Activated naive CD4-positive, alpha-beta T cell treated with anti-CD3 and anti-CD28 coated beads for 36 hours (primary cell): Measurements from ENCODE around the gene LUZP1. TPM values are rescaled to one million over a fixed set of nuclear protein-coding genes. Genes with fewer than 3 reads are reported as not detected.

Source experiments
- CTCF ChIA-PET: fragments of 350-600 bp; sonication (Branson Sonifier 250); formaldehyde crosslinking; loops from one replicate; lab custom pipeline; 2021; ENCODE audit warnings: antibody characterized with exemption; lab: Charles Lee
- DNase-seq: peaks from one replicate; pipeline ENCODE4 v3.0.0-alpha.2; 2020
- H3K27ac Mint-ChIP-seq: one replicate; pipeline ENCODE4 v1.8.0; 2021; ENCODE audit warnings: mild to moderate bottlenecking, mixed read lengths
- H3K27me3 Mint-ChIP-seq: one replicate; pipeline ENCODE4 v1.8.0; 2021; ENCODE audit warnings: low read depth, mixed read lengths
- H3K36me3 Mint-ChIP-seq: one replicate; pipeline ENCODE4 v1.8.0; 2021; ENCODE audit warnings: low read depth, mixed read lengths
- H3K4me1 Mint-ChIP-seq: one replicate; pipeline ENCODE4 v1.8.0; 2021; ENCODE audit warnings: low read depth, mixed read lengths
- H3K4me3 Mint-ChIP-seq: one replicate; pipeline ENCODE4 v1.8.0; 2021; ENCODE audit warnings: mild to moderate bottlenecking, moderate library complexity, mixed read lengths
- H3K9me3 Mint-ChIP-seq: one replicate; pipeline ENCODE4 v1.8.0; 2021; ENCODE audit warnings: mixed read lengths
- intact Hi-C: fragments of 100-400 bp; cut with micrococcal nuclease; formaldehyde crosslinking; loops from one replicate; pipeline ENCODE4 v1.15.1; 2023
- total RNA-seq, 2 experiments: library from RNA; stranded (reverse); gene quantifications; one replicate each; pipeline ENCODE4 v1.2.3, GENCODE V29; 2021

LUZP1 gene
- total RNA-seq, 2 experiments from 2014 or later: 12.6 to 13.7 TPM

GRCh38 chr1:23148084-23148483 is 20.6 kb downstream of the LUZP1 start:
- Mint-ChIP-seq H3K9me3 (no peaks in the 10 kb centered on the region), H3K27ac (peak overlapping the region; percentile 71), H3K27me3 (no peaks in the 10 kb centered on the region), H3K4me1 (peaks cover 21% of the 10 kb centered on the region), H3K36me3 (no peaks in the 10 kb centered on the region), H3K4me3 (no peak overlapping the region)
- intact Hi-C loops: loop anchor here (2.0 to 5.0 kb wide), 3 partner anchors 21 to 46 kb away; partner anchors contain the start of gene LUZP1
- CTCF ChIA-PET: interaction anchor here (1.0 kb wide), 2 partner anchors 36 to 49 kb away, joined by 3 to 10 read pairs; no protein-coding TSS in a partner anchor
- no peak for DNase-seq

GRCh38 chr1:23140940-23141596 is 27.6 kb downstream of the LUZP1 start:
- Mint-ChIP-seq H3K27ac (no peak overlapping the region), H3K36me3 (no peaks in the 10 kb centered on the region), H3K9me3 (no peaks in the 10 kb centered on the region), H3K4me3 (no peak overlapping the region), H3K4me1 (peaks cover 2% of the 10 kb centered on the region), H3K27me3 (no peaks in the 10 kb centered on the region)
- DNase-seq: no peak
- CTCF ChIA-PET: interaction anchor here (0.5 kb wide), 1 partner anchor 399 kb away, joined by 3 read pairs; no protein-coding TSS in a partner anchor
- intact Hi-C loops: no loop called here

- Mint-ChIP-seq H3K36me3 (no peaks in the 10 kb centered on the region), H3K4me3 (no peak overlapping the region), H3K27me3 (no peaks in the 10 kb centered on the region), H3K9me3 (no peaks in the 10 kb centered on the region), H3K4me1 (peaks cover 8% of the 10 kb centered on the region), H3K27ac (no peak overlapping the region)
- DNase-seq: no peak
- CTCF ChIA-PET: no interaction called here
- intact Hi-C loops: no loop called here
These were observed 33.4 kb downstream of the LUZP1 start for GRCh38 chr1:23135268-23135667.

- no peaks in the 10 kb centered on the region for H3K27me3 Mint-ChIP-seq
- intact Hi-C loops: no loop called here
- no peaks in the 10 kb centered on the region for H3K9me3 Mint-ChIP-seq
- H3K4me1 Mint-ChIP-seq: peaks cover 7% of the 10 kb centered on the region
- H3K27ac Mint-ChIP-seq: no peak overlapping the region
- H3K36me3 Mint-ChIP-seq: no peaks in the 10 kb centered on the region
- CTCF ChIA-PET: interaction anchor here (0.6 to 3.9 kb wide), 2 partner anchors 35 to 61 kb away, joined by 4 to 13 read pairs; no protein-coding TSS in a partner anchor
- H3K4me3 Mint-ChIP-seq: no peak overlapping the region
- DNase-seq: no peak
These were observed 34.6 kb downstream of the LUZP1 start for GRCh38 chr1:23134055-23134454.

- Mint-ChIP-seq H3K27me3 (no peaks in the 10 kb centered on the region), H3K36me3 (no peaks in the 10 kb centered on the region), H3K4me1 (peaks cover 7% of the 10 kb centered on the region), H3K9me3 (no peaks in the 10 kb centered on the region), H3K4me3 (no peak overlapping the region), H3K27ac (no peak overlapping the region)
- intact Hi-C loops: no loop called here
- no peak for DNase-seq
- CTCF ChIA-PET: interaction anchor here (1.0 to 3.9 kb wide), 2 partner anchors 25 to 34 kb away, joined by 3 to 13 read pairs; no protein-coding TSS in a partner anchor
These were observed 35.1 kb downstream of the LUZP1 start for GRCh38 chr1:23133587-23133986.

- peaks cover 7% of the 10 kb centered on the region for H3K4me1 Mint-ChIP-seq
- H3K27me3 Mint-ChIP-seq: no peaks in the 10 kb centered on the region
- DNase-seq: no peak
- intact Hi-C loops: no loop called here
- H3K4me3 Mint-ChIP-seq: no peak overlapping the region
- CTCF ChIA-PET: interaction anchor here (1.5 to 3.9 kb wide), 2 partner anchors 33 to 52 kb away, joined by 9 to 13 read pairs; no protein-coding TSS in a partner anchor
- no peaks in the 10 kb centered on the region for H3K36me3 Mint-ChIP-seq
- H3K27ac Mint-ChIP-seq: no peak overlapping the region
- no peaks in the 10 kb centered on the region for H3K9me3 Mint-ChIP-seq
These were observed 36.6 kb downstream of the LUZP1 start for GRCh38 chr1:23132033-23132432.

DNA sequence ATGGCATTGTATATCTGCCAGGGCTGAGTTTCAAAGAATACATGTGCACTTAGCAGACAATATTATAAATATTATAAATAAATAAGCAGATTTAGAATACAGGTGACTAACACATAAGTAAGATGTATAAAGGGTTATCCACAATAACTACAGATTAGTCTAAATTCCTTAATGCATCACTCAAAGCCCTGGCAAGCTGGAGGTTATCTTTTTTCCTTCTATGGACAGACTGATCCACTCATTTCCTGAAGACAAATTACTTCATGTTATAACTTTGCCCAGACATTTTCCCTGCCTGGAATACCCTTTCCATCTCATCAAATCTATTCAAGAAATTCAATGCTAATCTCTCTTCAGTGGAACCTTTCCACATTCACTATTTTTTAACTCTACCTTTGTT is 38.8 kb downstream of the LUZP1 start:
- no peaks in the 10 kb centered on the region for H3K9me3 Mint-ChIP-seq

DNA sequence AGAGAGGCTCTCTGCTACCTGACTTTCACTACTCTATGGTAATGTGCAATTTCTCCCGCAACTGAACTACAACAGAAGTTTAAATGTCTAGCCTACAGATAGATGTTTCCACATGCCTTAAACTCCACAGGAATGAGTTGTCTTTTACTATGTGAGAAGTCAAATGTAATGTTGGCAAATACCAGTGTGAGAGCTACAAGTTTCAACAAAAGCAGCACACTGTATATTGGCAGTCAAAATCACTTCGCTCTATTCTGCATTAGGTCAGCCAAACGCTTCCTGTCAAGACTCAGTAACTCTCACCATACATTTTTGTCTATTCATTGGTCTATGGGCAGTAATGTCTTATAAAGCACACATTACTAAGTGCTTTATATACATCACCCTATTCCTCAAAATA is 41.9 kb downstream of the LUZP1 start:
- no peak for DNase-seq
- no peak overlapping the region for H3K27ac Mint-ChIP-seq
- H3K4me3 Mint-ChIP-seq: no peak overlapping the region
- no peaks in the 10 kb centered on the region for H3K36me3 Mint-ChIP-seq
- H3K27me3 Mint-ChIP-seq: no peaks in the 10 kb centered on the region
- intact Hi-C loops: no loop called here
- CTCF ChIA-PET: interaction anchor here (1.2 to 1.6 kb wide), 2 partner anchors 27 to 58 kb away, joined by 4 read pairs; no protein-coding TSS in a partner anchor
- H3K4me1 Mint-ChIP-seq: peaks cover 39% of the 10 kb centered on the region
- H3K9me3 Mint-ChIP-seq: no peaks in the 10 kb centered on the region

More for the DNA sequence above, 38.8 kb downstream of the LUZP1 start:
- Mint-ChIP-seq H3K36me3 (no peaks in the 10 kb centered on the region), H3K27ac (no peak overlapping the region), H3K4me3 (no peak overlapping the region), H3K4me1 (peaks cover 27% of the 10 kb centered on the region), H3K27me3 (no peaks in the 10 kb centered on the region)
- DNase-seq: no peak
- CTCF ChIA-PET: no interaction called here
- intact Hi-C loops: no loop called here

- Mint-ChIP-seq H3K27me3 (no peaks in the 10 kb centered on the region), H3K36me3 (no peaks in the 10 kb centered on the region), H3K9me3 (no peaks in the 10 kb centered on the region), H3K4me3 (no peak overlapping the region), H3K4me1 (peaks cover 38% of the 10 kb centered on the region), H3K27ac (no peak overlapping the region)
- CTCF ChIA-PET: interaction anchor here (1.2 to 1.6 kb wide), 2 partner anchors 27 to 58 kb away, joined by 4 read pairs; no protein-coding TSS in a partner anchor
- no peak for DNase-seq
- intact Hi-C loops: no loop called here
These were observed 42.5 kb downstream of the LUZP1 start for GRCh38 chr1:23126200-23126599.

- Mint-ChIP-seq H3K9me3 (no peaks in the 10 kb centered on the region), H3K27ac (no peak overlapping the region), H3K36me3 (no peaks in the 10 kb centered on the region), H3K27me3 (no peaks in the 10 kb centered on the region), H3K4me3 (no peak overlapping the region), H3K4me1 (peaks cover 40% of the 10 kb centered on the region)
- CTCF ChIA-PET: no interaction called here
- intact Hi-C loops: no loop called here
- no peak for DNase-seq
These were observed 43.2 kb downstream of the LUZP1 start for GRCh38 chr1:23125489-23125888.

GRCh38 chr1:23124259-23125026 is 44.2 kb downstream of the LUZP1 start:
- no peak for DNase-seq
- no peaks in the 10 kb centered on the region for H3K9me3 Mint-ChIP-seq
- H3K36me3 Mint-ChIP-seq: no peaks in the 10 kb centered on the region
- H3K4me1 Mint-ChIP-seq: peaks cover 45% of the 10 kb centered on the region
- CTCF ChIA-PET: interaction anchor here (2.6 kb wide), 1 partner anchor 60 kb away, joined by 7 read pairs; no protein-coding TSS in a partner anchor
- intact Hi-C loops: no loop called here
- H3K4me3 Mint-ChIP-seq: no peak overlapping the region
- H3K27ac Mint-ChIP-seq: peak overlapping the region; percentile 37
- no peaks in the 10 kb centered on the region for H3K27me3 Mint-ChIP-seq

GRCh38 chr1:23123528-23123927 is 45.1 kb downstream of the LUZP1 start:
- Mint-ChIP-seq H3K4me1 (peaks cover 54% of the 10 kb centered on the region), H3K9me3 (no peaks in the 10 kb centered on the region), H3K27ac (no peak overlapping the region), H3K27me3 (no peaks in the 10 kb centered on the region), H3K4me3 (no peak overlapping the region), H3K36me3 (no peaks in the 10 kb centered on the region)
- DNase-seq: no peak
- intact Hi-C loops: no loop called here
- CTCF ChIA-PET: interaction anchor here (0.9 to 2.6 kb wide), 2 partner anchors 59 to 61 kb away, joined by 7 read pairs; no protein-coding TSS in a partner anchor
